Osteoblast (primary cell): ENCODE results near the gene PCDHGA9. TPM values are rescaled to one million over a fixed set of nuclear protein-coding genes. Genes with fewer than 3 reads are reported as not detected.
A peak's percentile ranks its signal among the peaks of the same experiment; 100 is the strongest.
"Not testable (repeated sequence)": the region's sequence is repeated elsewhere in the genome, so short reads cannot be mapped to it uniquely, and the experiment has no call there.

ENCODE experiments used
- DNase-seq: peaks from one replicate; pipeline ENCODE4 v3.0.0; 2011; ENCODE audit warnings: low spot score, mixed read lengths; ENCODE audit not compliant: insufficient read length; ENCODE audit errors: missing footprints
- H2AFZ ChIP-seq: 2 replicates; pipeline ENCODE4 v1.6.0; 2011; ENCODE audit warnings: mild to moderate bottlenecking, low read length
- H3K27ac ChIP-seq: 2 replicates; pipeline ENCODE4 v1.5.1; 2011; ENCODE audit warnings: mild to moderate bottlenecking, low read depth, low read length, moderate library complexity
- H3K27me3 ChIP-seq: 2 replicates; pipeline ENCODE4 v1.6.0; 2012; ENCODE audit warnings: mild to moderate bottlenecking, control low read depth, inconsistent platforms, low read length, moderate library complexity; ENCODE audit not compliant: insufficient read depth
- H3K36me3 ChIP-seq: 2 replicates; pipeline ENCODE4 v1.5.1; 2011; ENCODE audit warnings: mild to moderate bottlenecking, low read length, control low read depth, moderate library complexity; ENCODE audit not compliant: insufficient read depth
- H3K4me1 ChIP-seq: 2 replicates; pipeline ENCODE4 v1.5.1; 2011; ENCODE audit warnings: mild to moderate bottlenecking, low read length, control low read depth, moderate library complexity; ENCODE audit not compliant: insufficient read depth
- H3K4me2 ChIP-seq: 2 replicates; pipeline ENCODE4 v1.6.0; 2011; ENCODE audit warnings: mild to moderate bottlenecking, low read length; ENCODE audit not compliant: insufficient read depth
- H3K4me3 ChIP-seq: fragments of 200-600 bp; sonication (generic); 3 replicates; pipeline ENCODE4 v1.5.1; 2012; ENCODE audit warnings: mild to moderate bottlenecking, low read length, inconsistent platforms; ENCODE audit not compliant: insufficient read depth
- H3K79me2 ChIP-seq: 2 replicates; pipeline ENCODE4 v1.6.0; 2012; ENCODE audit warnings: mild to moderate bottlenecking, low read length, control low read depth, inconsistent platforms; ENCODE audit not compliant: insufficient read depth
- H3K9me3 ChIP-seq: 2 replicates; pipeline ENCODE4 v1.5.1; 2011; ENCODE audit warnings: low read depth, low read length, control low read depth
- H4K20me1 ChIP-seq: 2 replicates; pipeline ENCODE4 v1.6.0; 2012; ENCODE audit warnings: mild to moderate bottlenecking, low read length, control low read depth; ENCODE audit not compliant: insufficient read depth
- CTCF ChIP-seq: IDR thresholded peaks from 2 replicates; pipeline ENCODE4 v1.5.1; 2011; ENCODE audit warnings: mild to moderate bottlenecking, low read depth, low read length, moderate library complexity; ENCODE audit errors: extremely low read depth
- total RNA-seq: library from RNA; depleted of rRNA; stranded (reverse); fragments of >200 nt; gene quantifications from 2 replicates; pipeline ENCODE4 v1.2.3, GENCODE V29; 2012

The PCDHGA9 gene
- total RNA-seq, 1 donor: 6.5 TPM

GRCh38 chr5:141371572-141372475 is 30.8 kb upstream of the PCDHGA9 start:
- no peak overlapping the region for H3K4me2 ChIP-seq
- H3K27me3 ChIP-seq: peaks cover 25% of the 10 kb centered on the region
- H3K79me2 ChIP-seq: no peaks in the 10 kb centered on the region
- H3K27ac ChIP-seq: no peak overlapping the region
- H3K9me3 ChIP-seq: peaks cover 8% of the 10 kb centered on the region
- no peak overlapping the region for H2AFZ ChIP-seq
- TF ChIP-seq CTCF: no peak
- H3K4me3 ChIP-seq: no peak overlapping the region
- H3K36me3 ChIP-seq: no peaks in the 10 kb centered on the region
- no peak for DNase-seq
- no peaks in the 10 kb centered on the region for H3K4me1 ChIP-seq
- H4K20me1 ChIP-seq: no peaks in the 10 kb centered on the region

GRCh38 chr5:141373673-141374317 is 28.8 kb upstream of the PCDHGA9 start, which contains the start of gene PCDHGA6:
TSS of gene PCDHGA6 (plus strand) at chr5:141373891. CDS start at chr5:141374084, 193 bp downstream.
- Histone ChIP-seq H3K27me3 (peaks cover 16% of the 10 kb centered on the region), H3K4me2 (peak within 1 kb of the TSS; percentile 21), H4K20me1 (no peaks in the 10 kb centered on the region), H3K4me3 (peak within 1 kb of the TSS; percentile 68), H3K4me1 (no peaks in the 10 kb centered on the region), H3K36me3 (no peaks in the 10 kb centered on the region), H3K79me2 (no peaks in the 10 kb centered on the region), H3K9me3 (peaks cover 8% of the 10 kb centered on the region), H2AFZ (peak within 1 kb of the TSS; percentile 55), H3K27ac (no peak within 1 kb of the TSS)
- peak; percentile 61 for TF ChIP-seq CTCF
- peak; percentile 84 for DNase-seq

GRCh38 chr5:141374627-141375026 is 28.0 kb upstream of the PCDHGA9 start:
- H3K27ac ChIP-seq: no peak overlapping the region

GRCh38 chr5:141375444-141376155 is 27.0 kb upstream of the PCDHGA9 start:
- H3K79me2 ChIP-seq, H3K36me3 ChIP-seq, H2AFZ ChIP-seq, H3K4me1 ChIP-seq, DNase-seq, H3K27ac ChIP-seq, H4K20me1 ChIP-seq, H3K4me2 ChIP-seq, H3K4me3 ChIP-seq, H3K9me3 ChIP-seq: not testable (repeated sequence)
- peaks cover 15% of the 10 kb centered on the region for H3K27me3 ChIP-seq

More at GRCh38 chr5:141374627-141375026, 28.0 kb upstream of the PCDHGA9 start:
- H3K36me3 ChIP-seq: no peaks in the 10 kb centered on the region
- H4K20me1 ChIP-seq: no peaks in the 10 kb centered on the region
- H3K9me3 ChIP-seq: peaks cover 8% of the 10 kb centered on the region
- no peak overlapping the region for H2AFZ ChIP-seq
- peak overlapping the region; percentile 68 for H3K4me3 ChIP-seq
- no peaks in the 10 kb centered on the region for H3K79me2 ChIP-seq
- no peaks in the 10 kb centered on the region for H3K4me1 ChIP-seq
- H3K4me2 ChIP-seq: peak overlapping the region; percentile 21
- no peak for TF ChIP-seq CTCF
- DNase-seq: no peak
- H3K27me3 ChIP-seq: peaks cover 16% of the 10 kb centered on the region
